GM21528 (cell line): ENCODE data around the gene LRRC8E.

Experiments
- ATAC-seq: cut with Tn5 transposase; IDR thresholded peaks from one replicate; pipeline ENCODE4 v1.9.1; 2021; ENCODE audit warnings: mild to moderate bottlenecking, moderate library complexity; ENCODE audit not compliant: unreplicated experiment, low FRiP score

Gene LRRC8E

DNA sequence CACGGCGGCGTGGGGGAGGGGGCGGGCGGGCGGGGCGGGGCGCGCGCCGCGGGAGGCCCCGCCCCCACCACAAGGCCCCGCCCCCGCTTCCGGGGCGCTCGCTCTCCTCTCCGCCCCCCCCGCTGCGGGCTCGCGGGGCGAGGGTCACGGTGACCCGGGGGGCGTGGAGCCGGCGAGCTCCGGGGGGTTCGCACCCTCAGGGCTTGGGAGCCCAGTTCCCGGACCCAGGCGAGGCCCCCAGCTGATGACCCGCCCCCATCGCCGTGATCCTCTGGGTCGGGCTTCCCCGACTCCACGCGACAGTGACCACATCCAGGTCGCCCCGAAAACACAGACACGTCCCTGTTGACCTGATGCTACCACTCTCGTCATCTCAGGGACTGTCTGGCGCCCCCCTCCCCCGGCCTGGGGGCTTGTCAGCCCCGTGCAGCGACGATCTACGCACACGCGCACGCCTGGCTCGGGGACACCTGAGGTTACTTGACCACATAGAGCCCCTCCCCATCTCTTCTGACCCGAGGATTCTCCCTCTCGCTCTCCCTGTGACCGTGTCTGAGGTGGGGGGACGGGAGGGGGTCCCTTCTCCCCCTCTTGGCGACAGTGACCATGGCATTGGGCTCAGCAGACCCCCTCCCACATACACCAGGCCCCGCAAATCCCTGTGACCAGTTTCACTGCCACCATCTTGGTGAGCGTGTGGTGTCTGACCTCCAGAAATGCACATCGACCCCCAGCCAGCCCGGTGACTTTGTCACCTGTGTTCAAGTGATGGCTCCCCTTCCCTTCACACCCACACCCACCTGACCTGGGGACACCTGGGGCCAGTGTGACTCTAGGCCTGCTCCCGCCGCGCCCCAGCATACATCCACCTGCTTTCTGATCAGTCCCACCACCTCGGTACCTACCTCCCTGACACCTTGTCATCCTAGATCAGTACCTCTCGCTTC, 16.0 kb downstream of the LRRC8E start:
- peak; percentile 29 for ATAC-seq

DNA sequence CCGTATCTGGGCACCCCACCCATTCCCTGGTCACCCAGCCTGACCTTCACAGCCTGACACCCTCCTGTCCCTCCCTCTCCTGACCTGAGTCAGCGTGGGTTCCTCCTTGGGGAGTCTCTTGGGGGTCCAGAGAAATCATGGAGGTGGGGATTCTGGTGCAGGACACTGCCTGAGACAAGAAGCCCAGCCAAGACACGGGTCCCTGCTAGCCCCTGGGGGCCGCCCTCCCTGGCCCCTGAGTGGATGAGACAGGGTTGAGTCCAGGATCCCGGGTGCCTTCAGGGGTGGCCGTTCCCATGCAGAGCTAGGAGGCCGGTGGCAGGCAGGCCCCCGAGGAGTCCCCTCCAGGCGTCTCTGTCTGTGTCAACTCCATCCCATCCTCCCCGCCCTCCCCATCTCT, 17.0 kb downstream of the LRRC8E start:
- no peak for ATAC-seq

GRCh38 chr19:7905859-7906258, 17.5 kb downstream of the LRRC8E start:
- ATAC-seq: no peak

DNA sequence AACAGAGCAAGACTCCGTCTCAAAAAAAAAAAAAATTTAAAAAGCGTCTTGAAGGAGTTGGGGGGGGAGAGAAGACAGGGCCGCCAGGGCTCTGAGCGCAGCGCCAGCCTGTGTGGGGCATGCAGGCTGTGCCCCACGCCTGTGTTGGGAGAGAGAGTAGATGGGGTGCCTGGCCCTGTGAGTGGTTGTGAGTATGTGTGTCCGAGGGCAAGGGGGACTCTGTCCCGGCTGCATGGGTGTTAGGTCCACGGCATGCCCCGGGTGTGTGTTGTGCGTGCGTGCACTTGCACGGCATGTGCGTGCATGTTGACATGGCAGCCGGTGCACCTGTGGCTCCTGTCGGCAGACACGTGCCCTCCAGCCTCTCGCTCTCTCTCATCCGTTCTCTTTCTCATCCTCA, 18.8 kb downstream of the LRRC8E start:
- ATAC-seq: no peak

GRCh38 chr19:7907544-7907943, 19.2 kb downstream of the LRRC8E start:
- ATAC-seq: no peak

GRCh38 chr19:7908078-7908699, 19.9 kb downstream of the LRRC8E start:
- no peak for ATAC-seq

GRCh38 chr19:7908742-7909461, 20.6 kb downstream of the LRRC8E start:
- ATAC-seq: no peak

DNA sequence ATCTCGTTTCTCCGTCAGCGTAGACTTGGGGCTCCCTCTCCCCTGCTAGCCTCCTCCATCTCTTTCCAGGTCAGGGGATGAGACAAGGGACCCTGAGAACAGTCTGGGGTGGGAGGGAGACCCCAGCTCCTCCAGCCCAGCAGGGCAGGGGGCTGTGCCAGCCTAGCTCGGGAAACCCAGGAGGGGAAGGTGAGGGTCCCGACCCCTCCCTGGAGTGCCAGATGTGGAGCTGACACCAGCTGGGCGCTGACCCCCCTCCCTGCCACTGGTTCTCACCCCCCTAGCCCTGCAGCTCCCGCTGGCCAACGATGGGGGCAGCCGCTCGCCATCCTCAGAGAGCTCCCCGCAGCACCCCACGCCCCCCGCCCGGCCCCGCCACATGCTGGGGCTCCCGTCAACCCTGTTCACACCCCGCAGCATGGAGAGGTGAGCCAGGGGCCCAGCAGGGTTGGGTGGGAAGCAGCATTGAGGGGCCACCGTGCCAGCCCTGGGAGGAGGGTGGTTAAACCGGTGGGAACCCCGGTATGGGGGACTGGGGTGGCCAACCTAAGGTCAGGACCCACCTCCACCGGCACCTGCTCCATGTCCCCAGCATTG, 21.3 kb downstream of the LRRC8E start:
- ATAC-seq: no peak

- ATAC-seq: no peak
Measured at GRCh38 chr19:7910321-7911161, 22.2 kb downstream of the LRRC8E start.

DNA sequence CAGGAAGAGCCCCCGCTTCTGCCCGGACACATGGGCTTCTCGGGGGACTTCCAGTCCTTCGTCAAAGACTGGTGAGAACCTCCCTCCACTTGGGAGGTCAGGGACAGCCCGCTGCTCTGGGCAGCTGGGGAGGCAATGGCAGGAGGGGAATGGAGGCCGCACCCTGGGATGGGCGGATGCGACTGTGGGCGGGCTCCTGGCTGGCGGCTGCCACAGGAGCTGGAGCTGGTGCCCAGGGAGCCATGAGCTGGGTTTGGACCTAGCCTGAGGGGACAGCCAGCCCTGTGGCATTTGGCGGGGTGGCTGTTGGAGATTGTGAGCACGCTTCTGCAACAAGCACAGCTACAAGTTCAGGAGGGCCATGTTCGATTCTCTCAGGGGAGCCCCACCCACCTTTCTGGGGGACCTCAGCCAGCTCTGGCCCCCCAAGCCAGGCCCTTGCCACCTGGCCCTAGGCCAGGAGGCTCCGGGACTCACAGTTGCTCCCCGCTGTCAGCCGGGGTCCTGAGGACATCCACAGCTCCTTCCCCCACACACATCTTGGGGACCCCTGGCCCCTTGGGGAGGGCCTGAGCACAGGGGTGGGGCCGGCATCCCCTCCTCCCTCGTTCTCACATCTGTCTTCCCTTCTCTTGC, 23.3 kb downstream of the LRRC8E start:
- no peak for ATAC-seq

GRCh38 chr19:7912144-7912696, 23.9 kb downstream of the LRRC8E start:
- ATAC-seq: no peak

DNA sequence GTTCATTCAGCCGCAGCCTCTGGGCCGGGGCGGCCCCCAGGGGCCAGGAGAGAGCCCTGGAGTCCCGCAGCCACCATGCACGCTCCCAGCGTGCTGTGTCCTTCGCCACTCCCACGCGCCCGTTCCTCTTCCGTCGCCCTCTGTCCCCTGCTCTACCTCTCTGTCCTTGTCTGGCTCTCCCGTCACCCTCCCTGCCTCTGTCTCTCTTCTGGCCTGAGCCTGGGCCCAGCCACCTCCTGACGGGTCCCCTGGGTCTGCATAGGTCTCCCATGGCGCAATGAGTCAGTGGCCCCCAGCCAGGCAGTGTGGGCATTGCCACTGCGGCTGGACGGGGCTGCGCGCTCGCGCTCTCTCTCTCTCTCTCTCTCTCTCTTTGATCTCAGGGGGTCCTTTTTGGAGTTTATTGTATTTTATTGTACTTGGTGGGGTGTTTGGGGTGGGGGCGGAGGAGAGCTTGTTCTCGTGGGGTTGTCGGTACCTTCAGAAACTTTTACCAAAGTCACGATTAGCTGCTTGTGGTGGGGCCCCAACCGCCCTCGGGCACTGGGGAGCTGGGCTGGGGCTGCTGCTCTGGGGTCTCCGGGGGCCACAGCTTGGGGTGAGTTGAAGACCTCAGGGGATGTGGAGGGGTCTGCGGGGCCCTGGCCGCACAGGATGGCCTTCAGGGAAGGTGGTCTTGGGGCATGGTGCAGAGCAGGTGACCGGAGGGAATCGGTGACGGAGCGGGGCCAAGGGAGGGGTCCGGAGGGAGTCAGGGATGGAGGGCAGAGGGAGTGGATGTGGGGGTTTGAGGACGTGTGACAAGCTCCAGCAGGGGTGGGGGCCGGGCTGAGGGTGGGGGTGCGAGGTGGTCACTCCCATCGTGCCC, 24.6 kb downstream of the LRRC8E start:
- ATAC-seq: no peak

- no peak for ATAC-seq
Measured at GRCh38 chr19:7913652-7914051, 25.3 kb downstream of the LRRC8E start.

DNA sequence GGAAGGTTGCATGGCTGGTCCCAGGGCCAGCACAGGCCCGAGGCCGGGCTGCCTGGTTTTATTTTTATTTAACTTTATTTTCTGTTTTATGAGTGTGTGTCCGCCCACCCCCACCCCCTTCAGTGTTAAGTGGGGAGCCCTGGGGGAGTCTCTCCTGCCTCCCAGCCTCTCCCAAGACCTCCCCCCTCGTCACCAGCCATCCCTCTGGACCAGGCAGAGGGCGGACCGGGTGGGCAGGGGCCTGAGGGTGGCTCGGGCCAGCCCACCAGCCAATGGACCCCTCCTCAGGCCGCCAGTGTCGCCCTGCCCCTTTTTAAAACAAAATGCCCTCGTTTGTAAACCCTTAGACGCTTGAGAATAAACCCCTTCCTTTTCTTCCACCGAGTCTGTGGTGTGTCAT, 25.8 kb downstream of the LRRC8E start:
- no peak for ATAC-seq

- no peak for ATAC-seq
Measured at GRCh38 chr19:7914598-7915045, 26.3 kb downstream of the LRRC8E start, which contains the start of gene TGFBR3L. TSS of gene TGFBR3L (plus strand) at chr19:7914830.

DNA sequence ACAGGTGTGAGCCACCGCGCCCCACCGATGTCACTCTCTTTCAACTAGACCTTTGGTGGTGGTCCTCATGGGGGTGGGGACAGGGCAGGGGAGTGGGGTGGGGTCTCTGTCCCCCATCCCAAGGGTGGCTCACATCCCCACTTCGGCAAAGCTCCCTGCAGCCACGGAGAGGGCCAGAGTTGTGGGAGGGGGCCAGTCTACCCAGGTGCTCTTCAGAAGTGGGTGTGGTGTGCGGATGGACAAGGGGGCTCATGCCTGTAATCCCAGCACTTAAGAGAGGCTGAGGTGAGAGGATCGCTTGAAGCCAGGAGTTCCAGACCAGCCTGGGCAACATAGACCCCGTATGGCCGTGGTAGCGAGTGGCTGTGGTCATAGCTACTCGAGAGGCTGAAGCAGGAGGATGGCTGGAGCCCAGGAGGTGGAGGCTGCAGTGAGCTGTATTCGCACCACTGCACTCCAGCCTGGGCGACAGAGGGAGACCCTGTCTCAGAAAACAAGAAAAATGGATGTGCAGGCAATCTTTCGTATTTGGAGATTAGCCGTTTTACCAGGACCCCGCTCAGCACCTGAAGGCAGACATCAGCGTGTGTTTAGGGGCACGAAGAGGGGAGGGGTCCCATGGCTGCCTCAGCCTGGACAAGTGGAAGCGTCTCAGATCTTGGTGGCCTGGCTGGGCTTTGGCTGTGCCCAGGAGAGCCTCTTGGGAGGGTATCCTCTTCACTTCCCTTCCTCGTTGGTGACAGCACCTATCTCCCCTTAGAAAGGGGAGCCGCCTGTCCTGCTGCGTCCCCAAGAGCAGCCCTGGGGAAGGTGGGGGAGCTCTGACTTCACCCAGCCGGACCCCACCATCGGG, 27.2 kb downstream of the LRRC8E start:
- ATAC-seq: no peak
